Measurements from ENCODE around the gene SLC7A4.

GRCh38 chr22:21067901-21068680 lies 35.7 kb upstream of the SLC7A4 start:
- TF ChIP-seq, protein P1, sequence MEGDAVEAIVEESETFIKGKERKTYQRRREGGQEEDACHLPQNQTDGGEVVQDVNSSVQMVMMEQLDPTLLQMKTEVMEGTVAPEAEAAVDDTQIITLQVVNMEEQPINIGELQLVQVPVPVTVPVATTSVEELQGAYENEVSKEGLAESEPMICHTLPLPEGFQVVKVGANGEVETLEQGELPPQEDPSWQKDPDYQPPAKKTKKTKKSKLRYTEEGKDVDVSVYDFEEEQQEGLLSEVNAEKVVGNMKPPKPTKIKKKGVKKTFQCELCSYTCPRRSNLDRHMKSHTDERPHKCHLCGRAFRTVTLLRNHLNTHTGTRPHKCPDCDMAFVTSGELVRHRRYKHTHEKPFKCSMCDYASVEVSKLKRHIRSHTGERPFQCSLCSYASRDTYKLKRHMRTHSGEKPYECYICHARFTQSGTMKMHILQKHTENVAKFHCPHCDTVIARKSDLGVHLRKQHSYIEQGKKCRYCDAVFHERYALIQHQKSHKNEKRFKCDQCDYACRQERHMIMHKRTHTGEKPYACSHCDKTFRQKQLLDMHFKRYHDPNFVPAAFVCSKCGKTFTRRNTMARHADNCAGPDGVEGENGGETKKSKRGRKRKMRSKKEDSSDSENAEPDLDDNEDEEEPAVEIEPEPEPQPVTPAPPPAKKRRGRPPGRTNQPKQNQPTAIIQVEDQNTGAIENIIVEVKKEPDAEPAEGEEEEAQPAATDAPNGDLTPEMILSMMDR (IDR thresholded peaks at IDR 0.05) = no peak
- no peak for TF ChIP-seq EZH2 (IDR thresholded peaks at IDR 0.05; ENCODE audit: borderline replicate concordance, insufficient read depth, low read depth, low read length, poor library complexity, severe bottlenecking)

Data from B cell (primary cell).